ENCODE results near the gene CEP170B. TPM values are rescaled to one million over a fixed set of nuclear protein-coding genes. Genes with fewer than 3 reads are reported as not detected.
A peak's percentile ranks its signal among the peaks of the same experiment; 100 is the strongest.
"Not testable (repeated sequence)": the region's sequence is repeated elsewhere in the genome, so short reads cannot be mapped to it uniquely, and the experiment has no call there.

CEP170B gene
- total RNA-seq, 4 donors from 2014 or later = 1.2 to 28.8 (median 8.3) TPM

DNA sequence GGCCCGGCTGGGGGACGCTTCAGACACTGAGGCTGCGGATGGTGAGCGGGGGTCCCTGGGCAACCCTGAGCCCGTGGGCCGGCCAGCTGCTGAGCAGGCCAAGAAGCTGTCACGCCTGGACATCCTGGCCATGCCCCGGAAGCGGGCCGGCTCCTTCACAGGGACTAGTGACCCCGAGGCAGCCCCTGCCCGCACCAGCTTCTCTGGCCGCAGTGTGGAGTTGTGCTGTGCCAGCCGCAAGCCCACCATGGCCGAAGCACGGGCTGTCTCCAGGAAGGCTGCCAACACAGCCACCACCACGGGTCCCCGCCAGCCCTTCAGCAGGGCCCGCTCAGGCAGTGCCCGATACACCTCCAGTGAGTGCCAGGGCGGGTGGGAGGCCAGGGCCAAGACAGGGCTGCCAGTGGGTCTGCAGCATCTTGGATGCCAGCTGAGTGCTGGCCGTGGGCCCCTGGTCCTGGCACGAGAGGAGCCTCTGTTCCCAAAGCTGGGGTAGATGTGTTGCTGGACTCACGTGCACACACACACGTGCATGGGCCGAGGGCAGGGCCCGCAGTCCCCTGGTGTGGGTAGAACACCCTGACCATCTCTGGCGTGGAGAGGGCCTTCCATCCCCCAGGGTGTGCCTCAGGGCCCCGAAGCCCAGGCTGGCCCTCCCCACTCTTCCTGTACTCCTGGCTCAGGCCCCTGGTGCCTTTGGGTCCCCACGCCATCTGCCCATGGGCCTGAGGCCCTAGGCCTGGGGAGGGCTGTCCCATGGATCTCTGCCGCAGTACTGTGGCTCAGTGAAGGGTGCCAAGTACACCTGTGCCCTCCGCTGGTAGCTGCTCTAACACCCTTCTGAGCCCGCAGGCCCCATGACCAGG, 22.8 kb downstream of the CEP170B start:
- Histone ChIP-seq H3K9me3 (no peaks in the 10 kb centered on the region), H3K27me3 (no peaks in the 10 kb centered on the region), H3K4me1 (no peaks in the 10 kb centered on the region), H3K27ac (no peak overlapping the region), H3K4me3 (no peak overlapping the region), H3K36me3 (no peaks in the 10 kb centered on the region)
- intact Hi-C loops (cut with DNase I; ENCODE audit: low total_unique reads) = no loop called here
- no peak for TF ChIP-seq POLR2A (IDR thresholded peaks at IDR 0.05)
- TF ChIP-seq, protein P1, sequence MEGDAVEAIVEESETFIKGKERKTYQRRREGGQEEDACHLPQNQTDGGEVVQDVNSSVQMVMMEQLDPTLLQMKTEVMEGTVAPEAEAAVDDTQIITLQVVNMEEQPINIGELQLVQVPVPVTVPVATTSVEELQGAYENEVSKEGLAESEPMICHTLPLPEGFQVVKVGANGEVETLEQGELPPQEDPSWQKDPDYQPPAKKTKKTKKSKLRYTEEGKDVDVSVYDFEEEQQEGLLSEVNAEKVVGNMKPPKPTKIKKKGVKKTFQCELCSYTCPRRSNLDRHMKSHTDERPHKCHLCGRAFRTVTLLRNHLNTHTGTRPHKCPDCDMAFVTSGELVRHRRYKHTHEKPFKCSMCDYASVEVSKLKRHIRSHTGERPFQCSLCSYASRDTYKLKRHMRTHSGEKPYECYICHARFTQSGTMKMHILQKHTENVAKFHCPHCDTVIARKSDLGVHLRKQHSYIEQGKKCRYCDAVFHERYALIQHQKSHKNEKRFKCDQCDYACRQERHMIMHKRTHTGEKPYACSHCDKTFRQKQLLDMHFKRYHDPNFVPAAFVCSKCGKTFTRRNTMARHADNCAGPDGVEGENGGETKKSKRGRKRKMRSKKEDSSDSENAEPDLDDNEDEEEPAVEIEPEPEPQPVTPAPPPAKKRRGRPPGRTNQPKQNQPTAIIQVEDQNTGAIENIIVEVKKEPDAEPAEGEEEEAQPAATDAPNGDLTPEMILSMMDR (IDR thresholded peaks at IDR 0.05) = no peak
- DNase-seq = peak in 1 of 2 donors; percentile 13

DNA sequence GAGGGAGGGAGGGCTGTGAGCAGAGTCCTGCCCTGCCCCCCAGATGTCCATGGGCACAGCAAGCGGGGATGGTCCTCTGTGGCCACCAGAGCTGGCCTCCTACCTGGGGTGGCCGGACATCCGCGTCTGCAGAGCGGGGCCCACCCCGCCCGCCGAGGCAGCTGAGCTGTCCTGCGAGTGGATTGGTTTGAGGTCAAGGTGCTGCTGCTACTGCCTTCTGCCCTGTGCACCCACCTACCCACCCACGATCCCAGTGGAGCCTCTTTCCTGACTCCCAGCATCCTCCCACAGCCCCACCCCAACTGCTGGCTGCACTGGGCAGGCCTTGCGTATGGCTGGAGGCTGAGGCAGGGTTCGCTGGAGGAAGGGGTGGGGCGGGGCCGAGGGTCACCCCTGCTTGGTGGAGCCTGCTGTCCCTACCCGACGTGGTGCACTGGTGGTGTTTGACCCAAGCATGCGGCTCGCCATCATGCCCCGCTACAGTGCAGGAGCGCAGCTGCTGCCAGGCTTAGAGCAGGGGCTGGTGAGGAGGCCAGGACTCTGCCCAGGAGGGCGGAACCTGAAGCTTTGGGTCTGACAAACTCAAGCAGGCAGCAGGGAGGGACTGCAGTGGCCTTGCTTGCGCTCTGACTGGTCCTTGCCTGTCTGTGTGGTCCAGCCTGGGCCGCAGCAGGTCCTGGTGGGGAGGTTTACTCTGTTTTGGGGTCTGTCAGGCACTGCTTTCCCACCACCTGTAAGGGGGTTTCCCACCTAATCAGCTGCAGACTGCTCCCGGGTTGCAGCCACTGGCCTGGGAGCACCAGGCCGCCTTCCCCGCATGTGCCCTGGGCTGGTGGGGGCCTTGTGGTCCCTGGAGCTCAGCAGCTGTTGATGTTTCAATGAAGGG, 23.7 kb downstream of the CEP170B start:
- intact Hi-C loops (cut with DNase I; ENCODE audit: low total_unique reads) = no loop called here
- Histone ChIP-seq H3K4me1 (no peaks in the 10 kb centered on the region), H3K9me3 (no peaks in the 10 kb centered on the region), H3K4me3 (no peak overlapping the region), H3K27me3 (no peaks in the 10 kb centered on the region), H3K27ac (no peak overlapping the region), H3K36me3 (no peaks in the 10 kb centered on the region)
- TF ChIP-seq, protein P1 (IDR thresholded peaks at IDR 0.05) = no peak
- no peak for TF ChIP-seq POLR2A (IDR thresholded peaks at IDR 0.05)
- DNase-seq = peak in 1 of 2 donors; percentile 13

DNA sequence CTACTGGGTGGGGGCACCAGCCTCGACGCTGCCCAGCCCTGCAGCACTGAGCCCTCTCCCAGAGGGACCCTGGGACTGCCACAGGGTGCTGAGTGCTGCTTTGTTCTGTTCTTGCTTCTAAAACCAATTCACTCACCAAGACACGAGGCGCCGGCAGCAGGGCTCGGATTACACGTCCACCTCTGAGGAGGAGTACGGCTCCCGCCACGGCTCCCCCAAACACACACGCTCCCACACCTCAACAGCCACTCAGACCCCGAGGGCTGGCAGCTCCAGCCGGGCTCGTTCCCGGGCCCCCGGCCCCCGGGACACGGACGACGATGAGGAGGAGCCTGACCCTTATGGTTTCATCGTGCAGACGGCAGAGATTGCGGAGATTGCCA, 24.3 kb downstream of the CEP170B start:
- Histone ChIP-seq H3K4me1 (no peaks in the 10 kb centered on the region), H3K36me3 (no peaks in the 10 kb centered on the region), H3K27me3 (no peaks in the 10 kb centered on the region), H3K9me3 (no peaks in the 10 kb centered on the region), H3K27ac (no peak overlapping the region), H3K4me3 (no peak overlapping the region)
- intact Hi-C loops (cut with DNase I; ENCODE audit: low total_unique reads) = no loop called here
- TF ChIP-seq POLR2A (IDR thresholded peaks at IDR 0.05) = no peak
- DNase-seq = peak in 1 of 2 donors; percentile 9

DNA sequence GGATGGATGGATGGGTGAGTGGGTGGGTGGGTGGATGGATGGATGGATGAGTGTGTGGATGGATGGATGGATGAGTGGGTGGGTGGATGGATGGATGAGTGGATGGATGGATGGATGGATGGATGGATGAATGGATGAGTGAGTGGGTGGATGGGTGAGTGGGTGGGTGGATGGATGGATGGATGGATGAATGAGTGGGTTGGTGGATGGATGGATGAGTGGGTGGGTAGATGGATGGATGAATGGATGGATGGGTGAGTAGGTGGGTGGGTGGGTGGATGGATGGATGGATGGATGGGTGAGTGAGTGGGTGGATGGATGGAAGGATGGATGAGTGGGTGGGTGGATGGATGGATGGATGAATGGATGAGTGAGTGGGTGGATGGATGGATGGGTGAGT, 25.2 kb downstream of the CEP170B start:
- H3K36me3 ChIP-seq; DNase-seq; H3K27me3 ChIP-seq; intact Hi-C loops (cut with DNase I; ENCODE audit: low total_unique reads); H3K4me1 ChIP-seq; H3K9me3 ChIP-seq; H3K4me3 ChIP-seq; H3K27ac ChIP-seq: not testable (repeated sequence)

DNA sequence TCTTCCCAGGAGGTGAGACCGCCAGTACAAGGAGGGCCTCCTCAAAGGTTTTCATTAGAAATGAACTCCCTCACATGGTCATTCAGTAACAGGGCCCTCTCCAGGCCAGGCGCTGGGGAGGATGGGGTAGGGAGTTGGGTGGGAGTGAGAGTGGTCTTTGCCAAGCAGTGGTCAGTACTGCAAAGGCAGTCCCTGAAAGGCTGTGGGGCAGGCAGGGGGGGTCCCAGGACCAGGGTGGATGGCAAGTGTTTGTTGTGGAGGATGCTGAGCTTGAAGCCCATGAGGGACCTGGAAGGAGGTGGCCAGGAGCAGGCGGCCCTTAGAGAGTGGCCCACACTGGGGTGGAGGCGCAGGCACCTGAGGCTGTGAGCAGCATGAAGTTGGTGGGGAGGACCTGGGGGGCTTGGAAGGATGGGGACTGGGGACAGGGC, 26.1 kb downstream of the CEP170B start:
- intact Hi-C loops (cut with DNase I; ENCODE audit: low total_unique reads) = no loop called here
- H3K27ac ChIP-seq = no peak overlapping the region
- no peaks in the 10 kb centered on the region for H3K4me1 ChIP-seq
- H3K36me3 ChIP-seq = no peaks in the 10 kb centered on the region
- TF ChIP-seq, protein P1 (IDR thresholded peaks at IDR 0.05) = no peak
- no peak for TF ChIP-seq POLR2A (IDR thresholded peaks at IDR 0.05)
- H3K4me3 ChIP-seq = no peak overlapping the region
- no peaks in the 10 kb centered on the region for H3K27me3 ChIP-seq
- DNase-seq = peak in 1 of 2 donors; percentile 9
- H3K9me3 ChIP-seq = no peaks in the 10 kb centered on the region

All from uterus (tissue), 4 donors.